HG02642 (cell line): ENCODE data around the gene BCOR.
A peak's percentile ranks its signal among the peaks of the same experiment; 100 is the strongest.

Experiments used
- ATAC-seq: cut with Tn5 transposase; IDR thresholded peaks from one replicate; pipeline ENCODE4 v1.9.1; 2021; ENCODE audit warnings: mild to moderate bottlenecking; ENCODE audit not compliant: unreplicated experiment, poor library complexity

Gene BCOR

GRCh38 chrX:40116925-40117324, 19.2 kb upstream of the BCOR start:
- ATAC-seq = no peak

- ATAC-seq = no peak
Observed at GRCh38 chrX:40112996-40113395, 15.2 kb upstream of the BCOR start.

- no peak for ATAC-seq
Observed at GRCh38 chrX:40111868-40112267, 14.1 kb upstream of the BCOR start.

DNA sequence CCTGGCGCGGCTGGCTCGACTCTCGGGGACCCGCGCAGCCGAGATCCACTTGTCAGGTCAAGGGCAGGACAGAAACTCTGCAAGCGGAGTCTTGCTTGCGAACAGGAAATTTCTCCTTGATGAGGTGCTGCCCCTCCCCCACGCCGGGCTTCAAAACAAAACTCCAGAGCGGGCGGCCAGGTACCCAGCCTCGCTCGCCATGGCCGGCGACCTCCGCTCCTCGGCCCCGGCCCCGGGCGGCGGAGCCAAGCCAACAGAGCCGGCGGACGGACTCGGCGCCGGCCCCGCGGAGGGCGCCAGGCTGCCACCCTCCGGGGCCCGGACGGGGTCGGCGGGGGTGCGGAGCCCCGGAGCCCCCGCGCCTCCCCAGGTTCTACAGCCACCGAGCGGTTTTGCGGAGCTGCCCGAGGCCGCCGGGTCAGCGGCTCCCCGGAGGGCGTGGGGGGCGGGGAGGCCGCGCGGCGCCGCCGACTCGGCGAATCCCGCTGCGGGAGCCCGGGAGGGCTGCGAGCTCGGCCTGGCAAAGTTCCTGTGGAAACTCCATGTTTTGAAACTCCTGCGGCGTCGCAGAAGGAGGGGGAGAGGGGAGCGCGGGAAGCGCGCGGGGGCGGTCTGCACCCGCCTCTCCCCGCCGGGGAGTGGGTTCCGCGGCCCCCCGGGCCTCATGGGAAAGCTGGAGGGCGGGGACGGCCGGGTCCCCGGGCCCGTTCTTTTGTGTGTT, 11.7 kb upstream of the BCOR start:
- ATAC-seq = peak; percentile 9

- peak; percentile 29 for ATAC-seq
Observed at GRCh38 chrX:40108959-40109287, 11.2 kb upstream of the BCOR start.

DNA sequence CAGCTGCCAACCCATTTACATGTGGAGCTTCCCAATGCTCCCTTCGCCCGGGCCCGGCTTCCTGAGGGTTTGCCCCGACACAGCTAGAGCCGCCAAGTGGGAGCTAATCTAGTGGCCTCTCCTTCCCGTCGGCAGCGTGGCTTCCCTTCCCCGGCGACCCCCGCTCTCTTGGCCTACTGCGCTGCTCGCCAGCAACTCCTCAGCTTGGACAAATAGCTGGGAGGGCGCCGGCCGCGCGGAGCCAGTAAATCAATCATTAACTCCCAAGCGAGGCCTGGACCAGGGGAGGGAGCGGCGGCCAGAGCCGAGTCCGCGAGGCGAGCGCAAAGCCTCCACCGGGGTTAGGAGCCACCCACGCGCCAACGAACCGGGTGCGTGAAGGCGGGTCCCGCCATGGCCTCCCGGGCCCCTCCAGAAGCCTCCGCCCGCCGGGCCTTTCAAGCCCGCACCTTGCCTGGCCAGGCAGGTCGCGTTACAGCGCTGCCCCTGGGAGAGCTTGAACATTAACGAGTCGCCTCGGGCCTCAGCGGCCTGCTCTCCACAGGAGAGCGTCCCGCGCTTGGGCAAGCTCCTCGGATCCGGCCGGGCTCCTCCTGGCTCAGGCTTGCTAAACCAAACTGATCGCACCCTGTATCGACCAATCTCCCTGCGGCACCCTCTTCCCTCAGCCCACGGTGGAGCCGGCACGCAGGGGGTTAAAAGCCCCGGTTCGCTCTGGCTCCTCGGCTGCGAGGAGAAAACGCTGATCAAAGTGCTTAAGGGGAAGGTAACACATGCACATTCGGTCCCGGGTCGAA, 10.6 kb upstream of the BCOR start:
- no peak for ATAC-seq

DNA sequence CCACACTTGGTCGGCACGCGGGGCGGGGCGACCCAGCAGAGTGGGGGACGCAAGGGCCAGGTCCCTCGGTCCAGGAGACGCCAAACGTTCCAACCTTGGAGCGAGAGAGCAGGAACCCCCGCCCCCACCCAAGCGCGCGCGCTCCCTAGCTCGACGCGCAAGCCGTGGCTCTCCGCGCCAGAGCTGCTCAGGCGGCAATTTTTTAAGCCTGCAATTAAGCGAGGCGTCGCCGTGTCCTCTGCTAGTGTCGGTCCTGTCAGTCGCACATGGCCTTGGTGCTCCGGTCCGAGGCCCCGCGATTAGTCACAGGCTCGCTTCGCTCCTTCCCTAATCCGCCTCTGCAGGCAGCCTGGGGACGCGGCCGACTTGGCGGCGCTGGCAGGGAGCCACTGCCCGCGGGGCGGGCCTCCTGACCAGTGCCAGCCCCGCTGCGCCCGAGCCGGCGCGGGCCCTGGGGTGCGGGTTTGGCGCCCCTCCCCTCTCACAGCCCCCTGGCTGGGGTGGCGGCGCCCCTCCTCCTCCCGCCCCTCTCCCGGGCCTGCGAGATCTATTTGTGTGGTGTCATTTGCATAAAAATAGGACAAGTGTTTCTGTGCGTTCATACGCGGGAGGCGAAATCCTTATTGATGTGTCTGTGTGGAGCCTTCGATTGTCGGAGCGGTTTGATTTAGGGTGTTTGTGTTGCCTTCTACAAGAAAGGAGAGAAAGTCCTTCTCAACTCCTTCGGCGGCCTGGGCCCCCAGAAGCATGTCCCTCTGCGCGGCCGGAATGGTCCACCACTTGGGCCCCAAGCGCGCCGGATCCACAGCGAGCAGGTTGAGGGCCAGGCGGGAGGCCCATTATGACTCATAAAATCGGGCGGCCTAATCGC, 9.8 kb upstream of the BCOR start:
- ATAC-seq = no peak

DNA sequence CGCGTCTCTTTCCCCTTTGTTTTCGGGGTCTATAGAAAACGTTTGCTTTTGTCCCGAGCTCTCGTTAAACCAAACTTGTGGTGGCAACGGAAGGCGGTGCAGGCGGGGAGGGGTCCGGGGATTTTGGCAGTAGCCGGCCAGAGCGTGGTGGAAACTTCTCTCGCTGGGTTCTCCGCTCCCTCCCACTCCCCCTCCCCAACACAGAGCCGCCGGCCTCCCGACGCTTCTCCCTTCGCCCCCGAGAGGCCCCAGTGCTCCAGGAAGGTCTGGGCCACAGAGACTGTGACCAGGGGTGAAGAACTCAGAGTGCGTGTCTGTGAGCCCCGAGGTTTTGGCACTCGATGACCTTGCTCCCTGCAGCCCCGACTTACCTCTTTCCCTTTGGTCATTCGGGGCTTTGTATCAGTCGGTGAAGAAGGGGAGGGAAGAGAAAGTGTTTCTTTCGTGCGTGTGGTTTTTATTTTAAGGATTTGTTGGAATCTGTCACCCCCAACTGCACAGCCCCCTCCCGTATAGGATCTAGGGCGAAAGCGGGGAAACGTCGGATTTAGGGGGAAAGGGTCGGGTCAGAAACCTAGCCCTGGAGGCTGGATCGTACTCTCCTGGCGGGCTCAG, 9.0 kb upstream of the BCOR start:
- ATAC-seq = no peak

GRCh38 chrX:40105835-40106675, 8.3 kb upstream of the BCOR start:
- no peak for ATAC-seq

- ATAC-seq = peak; percentile 42
Observed at GRCh38 chrX:40104985-40105834, 7.5 kb upstream of the BCOR start.

DNA sequence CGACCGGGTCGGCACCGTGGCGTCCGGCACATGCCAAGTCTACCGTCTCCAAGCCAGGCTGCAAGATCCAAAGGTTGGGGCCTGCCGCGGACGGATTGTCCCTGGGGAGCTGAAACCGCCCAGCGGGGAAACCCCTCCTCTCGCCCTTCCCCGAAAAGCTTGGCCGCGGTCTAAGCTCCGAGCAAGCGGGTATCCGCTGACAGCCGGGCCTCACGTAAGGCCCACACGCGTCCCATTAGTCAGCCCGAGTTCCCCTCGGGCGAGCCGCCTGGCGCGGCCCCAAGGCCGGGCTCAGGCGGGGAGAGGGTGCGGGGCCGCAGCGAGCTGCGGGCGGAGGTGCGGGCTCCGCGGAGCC, 6.8 kb upstream of the BCOR start:
- ATAC-seq = peak; percentile 29

DNA sequence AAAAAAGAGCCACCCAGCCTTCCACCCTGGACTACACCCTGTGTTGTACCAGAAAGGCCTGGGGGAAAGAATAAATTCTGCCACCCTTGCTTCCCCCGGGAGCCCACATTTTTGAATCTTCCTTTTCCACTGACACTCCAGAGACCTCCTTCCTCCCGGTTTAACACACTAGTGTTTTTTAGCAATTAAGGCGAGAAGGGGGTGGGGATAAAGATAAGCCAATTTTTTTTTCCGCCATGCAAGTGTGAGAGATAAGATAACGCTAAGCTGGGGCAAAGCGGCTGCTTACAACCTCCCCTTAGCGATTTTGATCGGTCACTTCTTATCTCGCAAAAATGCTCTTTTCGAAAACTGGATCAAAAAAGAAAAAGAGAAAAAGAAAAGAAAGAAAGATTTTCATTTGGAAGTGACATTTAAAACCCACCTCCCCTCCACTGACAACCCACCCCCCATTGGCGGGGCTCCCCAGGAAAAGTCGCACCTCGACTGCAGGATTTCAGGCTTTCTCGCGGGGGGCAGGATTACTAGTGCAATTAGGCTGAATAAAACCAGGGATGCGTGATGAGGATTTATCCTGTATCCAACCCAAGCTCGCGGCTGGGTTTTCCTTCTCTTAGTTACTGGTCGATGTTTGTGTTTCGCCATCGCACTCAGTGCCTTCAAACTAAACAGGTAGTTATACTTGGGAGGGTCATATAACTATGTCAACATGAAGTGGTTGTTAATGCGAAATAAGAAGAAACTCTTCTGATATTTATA, 6.0 kb upstream of the BCOR start:
- no peak for ATAC-seq

GRCh38 chrX:40102393-40103381, 4.9 kb upstream of the BCOR start:
- no peak for ATAC-seq

DNA sequence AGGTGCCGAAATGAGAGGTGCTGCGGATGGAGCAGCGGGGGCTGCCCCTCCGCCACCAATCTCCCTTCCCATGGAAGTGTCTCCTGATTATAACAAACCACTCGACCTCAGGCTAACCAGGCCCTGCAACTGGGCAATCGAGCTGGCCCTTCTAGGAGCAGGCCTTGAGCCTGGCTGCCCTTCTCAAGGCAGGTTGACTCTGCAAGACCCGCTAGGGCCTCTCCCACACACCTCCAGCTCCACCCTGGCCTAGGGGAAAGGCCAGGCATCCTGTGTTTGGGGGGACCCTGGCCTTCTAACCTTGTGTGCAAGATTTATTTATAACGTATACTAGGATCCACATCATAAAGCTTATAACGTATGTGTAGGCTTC, 3.7 kb upstream of the BCOR start:
- no peak for ATAC-seq

DNA sequence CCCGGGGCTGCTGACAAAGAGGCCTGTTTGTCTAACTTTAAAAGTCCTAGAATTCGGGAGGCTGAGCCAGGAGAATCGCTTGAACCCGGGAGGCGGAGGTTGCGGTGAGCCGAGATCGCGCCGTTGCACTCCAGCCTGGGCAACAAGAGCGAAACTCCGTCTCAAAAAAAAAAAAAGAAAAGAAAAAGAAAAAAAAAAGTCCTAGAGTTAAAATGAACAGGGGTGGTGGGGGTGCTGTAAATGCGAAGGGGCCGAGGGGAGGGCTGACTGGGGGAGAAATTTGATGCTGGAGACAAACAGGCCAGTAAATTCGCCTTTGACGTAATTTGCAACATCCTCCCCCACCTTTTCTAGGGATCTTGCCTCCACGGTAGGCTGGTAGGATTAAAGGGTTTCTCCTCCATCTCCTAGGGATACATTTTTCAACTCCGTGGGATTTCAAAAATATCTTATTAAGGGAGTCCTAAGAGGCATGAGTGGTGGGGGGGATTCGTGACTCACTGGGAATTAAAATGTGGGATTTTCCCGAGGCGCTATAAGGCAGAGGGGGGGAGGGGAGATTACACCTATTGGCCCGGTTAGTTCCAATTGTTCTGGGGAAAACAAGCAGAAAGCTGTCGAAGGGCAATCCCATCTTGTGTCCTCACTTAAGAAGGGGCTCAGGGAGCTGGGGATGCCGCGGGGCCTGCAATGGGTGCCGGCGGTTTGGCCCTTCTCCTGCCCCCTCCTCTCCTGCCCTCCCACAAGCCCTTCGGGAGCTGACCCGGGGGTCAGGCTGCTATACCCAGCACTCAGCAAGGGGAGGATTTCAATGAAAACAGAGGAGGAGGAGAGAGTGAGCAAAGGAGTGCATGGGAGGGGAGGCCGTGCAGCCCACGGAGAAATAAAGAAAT, 3.0 kb upstream of the BCOR start:
- no peak for ATAC-seq

- ATAC-seq = no peak
Observed at GRCh38 chrX:40100141-40100536, 2.4 kb upstream of the BCOR start.
